ENCODE measurements around the gene TRIP13. TPM values are rescaled to one million over a fixed set of nuclear protein-coding genes. Genes with fewer than 3 reads are reported as not detected.

Gene TRIP13
- total RNA-seq, 2 experiments from 2014 or later: 26.6 to 28.8 TPM

DNA sequence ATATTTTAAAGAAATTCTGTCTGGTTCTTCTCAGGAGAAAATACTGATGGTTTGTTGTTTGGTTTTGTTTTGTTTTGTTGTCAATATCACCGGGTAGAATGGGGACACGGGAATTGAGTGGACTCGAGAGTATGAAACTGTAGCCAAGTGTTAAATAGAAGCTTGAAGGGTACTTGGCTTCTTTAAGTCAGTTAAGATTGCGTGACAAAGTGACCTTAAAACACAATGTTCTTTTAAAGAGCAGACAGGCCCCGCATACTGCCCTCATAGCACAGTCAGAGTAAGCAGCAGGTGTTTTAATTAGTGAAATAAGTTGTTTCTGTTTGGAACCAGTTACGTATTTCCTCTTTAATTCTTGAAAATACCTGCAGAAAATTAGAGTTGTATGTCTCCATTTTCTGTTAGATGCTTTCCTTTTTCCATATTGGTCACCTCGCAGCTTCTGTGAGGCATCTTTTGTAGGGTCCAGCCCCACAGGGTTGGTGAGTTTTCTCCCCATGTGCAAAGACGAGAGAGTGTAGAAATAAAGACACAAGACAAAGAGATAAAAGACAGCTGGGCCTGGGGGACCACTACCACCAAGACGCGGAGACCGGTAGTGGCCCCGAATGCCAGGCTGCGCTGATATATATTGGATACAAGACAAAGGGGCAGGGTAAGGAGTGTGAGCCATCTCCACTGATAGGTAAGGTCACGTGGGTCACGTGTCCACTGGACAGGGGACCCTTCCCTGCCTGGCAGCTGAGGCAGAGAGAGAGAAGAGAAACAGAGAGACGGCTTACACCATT lies 9.6 kb downstream of the TRIP13 start:
- ChIA-PET CTCF (interaction anchor here (0.6 to 2.9 kb wide), 2 partner anchors 10 to 646 kb away, joined by 6 to 16 read pairs; partner anchors contain the start of genes BRD9 and TRIP13), POLR2A (interaction anchor here (1.2 to 1.3 kb wide), 2 partner anchors 9 to 10 kb away, joined by 4 to 5 read pairs; partner anchors contain the start of genes BRD9 and TRIP13)
- Mint-ChIP-seq H3K36me3 (ENCODE audit: low read depth) (peaks cover 27% of the 10 kb centered on the region), H3K9me3 (no peaks in the 10 kb centered on the region), H3K27me3 (no peaks in the 10 kb centered on the region), H3K27ac (no peak overlapping the region), H3K4me3 (no peak overlapping the region), H3K4me1 (no peaks in the 10 kb centered on the region)
- no peak for DNase-seq

DNA sequence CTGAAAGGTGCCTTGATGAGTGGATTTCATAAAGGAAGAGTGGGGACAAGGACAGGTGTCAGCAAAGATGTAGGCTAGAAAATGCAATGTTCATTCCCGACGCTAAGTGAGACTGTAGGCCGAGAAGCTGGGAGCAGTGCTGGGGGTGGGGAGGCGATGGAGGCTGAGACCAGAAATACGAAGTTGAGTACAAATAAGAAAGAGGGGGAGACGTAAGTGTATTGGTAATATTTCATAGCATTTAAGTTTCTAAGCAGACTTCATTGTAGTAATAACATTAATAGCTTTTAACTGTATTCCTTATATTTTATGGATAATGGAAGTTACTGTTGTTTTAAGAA lies 11.0 kb downstream of the TRIP13 start:
- H3K4me1 Mint-ChIP-seq: no peaks in the 10 kb centered on the region
- H3K36me3 Mint-ChIP-seq (ENCODE audit: low read depth): peaks cover 31% of the 10 kb centered on the region
- no peaks in the 10 kb centered on the region for H3K9me3 Mint-ChIP-seq
- no peak for DNase-seq
- ChIA-PET CTCF (no interaction called here), POLR2A (no interaction called here)
- no peaks in the 10 kb centered on the region for H3K27me3 Mint-ChIP-seq
- no peak overlapping the region for H3K27ac Mint-ChIP-seq
- H3K4me3 Mint-ChIP-seq: no peak overlapping the region

DNA sequence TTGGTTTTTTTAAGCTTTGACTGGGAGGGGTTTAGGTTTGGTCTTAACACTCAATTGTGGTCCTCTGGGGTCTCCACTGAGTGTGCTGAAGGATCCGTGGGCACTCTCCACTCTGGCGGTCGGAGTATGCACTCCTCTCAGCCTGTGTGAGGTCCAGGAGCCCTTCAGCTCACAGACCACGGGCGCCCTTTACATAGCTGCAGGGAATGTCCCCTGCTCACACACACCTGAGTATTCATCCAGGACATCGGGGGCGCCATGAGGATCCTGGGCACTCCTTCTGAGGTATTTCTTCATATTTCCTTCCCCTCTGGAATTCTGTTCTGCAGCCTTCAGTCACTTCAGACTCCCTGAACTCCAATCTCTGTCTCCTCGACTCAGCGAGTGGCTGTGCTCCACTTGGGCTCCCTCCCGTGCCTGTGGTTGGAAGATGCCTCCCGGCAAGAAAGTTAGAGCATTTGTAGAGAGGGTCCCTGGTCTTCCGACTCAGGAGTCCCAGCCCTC lies 12.5 kb downstream of the TRIP13 start:
- H3K27ac Mint-ChIP-seq: peak overlapping the region; percentile 7
- no peaks in the 10 kb centered on the region for H3K4me1 Mint-ChIP-seq
- CTCF ChIA-PET: interaction anchor here (1.3 kb wide), 1 partner anchor 19 kb away, joined by 4 read pairs; no protein-coding TSS in a partner anchor
- no peaks in the 10 kb centered on the region for H3K27me3 Mint-ChIP-seq
- POLR2A ChIA-PET: no interaction called here
- DNase-seq: no peak
- H3K36me3 Mint-ChIP-seq (ENCODE audit: low read depth): peaks cover 31% of the 10 kb centered on the region
- H3K4me3 Mint-ChIP-seq: no peak overlapping the region
- no peaks in the 10 kb centered on the region for H3K9me3 Mint-ChIP-seq

DNA sequence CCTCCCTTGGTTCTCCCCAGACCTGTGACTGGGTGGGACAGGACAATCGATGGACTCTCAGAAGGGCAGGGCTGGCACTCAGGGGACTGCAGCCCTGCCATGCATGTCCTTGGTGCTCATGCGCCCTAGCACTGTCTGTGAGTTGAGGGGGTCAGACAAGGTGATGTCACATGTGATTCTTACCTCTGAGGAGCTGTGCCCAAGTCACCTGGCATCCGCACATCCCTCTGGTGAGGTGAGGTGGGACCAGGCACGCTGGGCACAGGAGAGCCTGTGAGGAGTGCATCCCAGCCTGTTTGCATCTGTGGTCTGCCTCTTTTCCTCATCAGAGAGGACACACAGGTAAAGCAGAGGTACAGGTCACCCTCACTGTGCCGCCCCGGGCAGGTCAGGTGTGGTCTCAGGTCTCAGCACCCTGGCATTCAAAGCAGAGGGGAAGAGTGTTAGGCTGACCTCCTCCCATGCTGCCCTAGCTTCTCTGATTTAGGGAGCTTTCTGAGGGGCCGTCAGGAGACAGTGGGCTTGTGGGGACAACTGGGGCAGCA lies 14.8 kb downstream of the TRIP13 start:
- peaks cover 4% of the 10 kb centered on the region for H3K4me1 Mint-ChIP-seq

DNA sequence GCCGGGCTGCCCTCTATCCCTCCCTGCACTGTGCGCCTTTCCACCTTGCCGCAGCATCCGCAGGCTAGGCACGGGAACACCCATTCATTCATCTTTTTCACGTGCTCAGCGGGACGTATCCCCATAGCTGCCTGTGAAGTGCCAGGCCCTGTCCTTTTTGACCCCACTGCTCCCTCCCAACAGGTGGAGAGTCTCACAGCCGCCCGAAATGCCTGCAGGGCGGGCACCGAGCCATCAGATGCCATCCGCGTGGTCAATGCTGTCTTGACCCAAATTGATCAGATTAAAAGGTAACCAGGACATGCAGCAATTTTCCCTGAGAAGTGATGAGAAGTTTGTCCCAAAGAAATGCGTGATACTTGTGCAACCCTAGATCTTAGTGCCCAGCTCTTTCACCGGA lies 15.5 kb downstream of the TRIP13 start:
- H3K4me3 Mint-ChIP-seq: no peak overlapping the region
- H3K36me3 Mint-ChIP-seq (ENCODE audit: low read depth): peaks cover 39% of the 10 kb centered on the region
- DNase-seq: no peak
- peaks cover 12% of the 10 kb centered on the region for H3K4me1 Mint-ChIP-seq
- H3K9me3 Mint-ChIP-seq: no peaks in the 10 kb centered on the region
- ChIA-PET POLR2A (interaction anchor here (0.8 kb wide), 1 partner anchor 15 kb away, joined by 4 read pairs; the partner anchor contains the start of genes BRD9 and TRIP13), CTCF (interaction anchor here (1.1 kb wide), 1 partner anchor 16 kb away, joined by 4 read pairs; no protein-coding TSS in a partner anchor)
- H3K27ac Mint-ChIP-seq: no peak overlapping the region
- no peaks in the 10 kb centered on the region for H3K27me3 Mint-ChIP-seq

More for the DNA sequence above, 14.8 kb downstream of the TRIP13 start:
- Mint-ChIP-seq H3K27ac (no peak overlapping the region), H3K36me3 (ENCODE audit: low read depth) (peaks cover 36% of the 10 kb centered on the region), H3K4me3 (no peak overlapping the region), H3K27me3 (no peaks in the 10 kb centered on the region), H3K9me3 (no peaks in the 10 kb centered on the region)
- POLR2A ChIA-PET: interaction anchor here (0.8 kb wide), 1 partner anchor 15 kb away, joined by 4 read pairs; the partner anchor contains the start of genes BRD9 and TRIP13
- CTCF ChIA-PET: interaction anchor here (1.1 kb wide), 1 partner anchor 16 kb away, joined by 4 read pairs; no protein-coding TSS in a partner anchor
- DNase-seq: no peak

DNA sequence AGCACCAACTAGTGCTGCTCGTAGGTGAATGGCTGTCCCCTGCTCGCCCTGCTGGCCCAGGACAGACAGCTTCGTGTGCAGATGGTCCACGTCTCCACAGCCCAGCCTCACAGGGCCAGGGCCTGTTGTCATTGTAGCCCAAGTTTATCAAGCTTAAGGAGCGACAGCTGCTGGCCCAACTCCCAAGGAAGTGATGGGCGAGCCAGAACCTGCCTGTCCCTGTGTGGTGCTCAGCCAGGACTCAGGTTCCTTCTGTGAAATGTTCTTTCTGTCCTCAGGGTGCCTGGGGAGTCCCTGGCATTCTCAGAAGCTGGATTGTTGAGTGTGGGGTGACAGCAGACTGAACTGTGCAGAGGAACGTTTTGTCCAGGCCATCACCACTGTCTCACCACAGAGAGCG lies 16.4 kb downstream of the TRIP13 start:
- ChIA-PET CTCF (no interaction called here), POLR2A (no interaction called here)
- H3K27me3 Mint-ChIP-seq: no peaks in the 10 kb centered on the region
- peaks cover 43% of the 10 kb centered on the region for H3K36me3 Mint-ChIP-seq (ENCODE audit: low read depth)
- no peak overlapping the region for H3K4me3 Mint-ChIP-seq
- DNase-seq: no peak
- no peaks in the 10 kb centered on the region for H3K9me3 Mint-ChIP-seq
- H3K4me1 Mint-ChIP-seq: peaks cover 12% of the 10 kb centered on the region
- no peak overlapping the region for H3K27ac Mint-ChIP-seq

DNA sequence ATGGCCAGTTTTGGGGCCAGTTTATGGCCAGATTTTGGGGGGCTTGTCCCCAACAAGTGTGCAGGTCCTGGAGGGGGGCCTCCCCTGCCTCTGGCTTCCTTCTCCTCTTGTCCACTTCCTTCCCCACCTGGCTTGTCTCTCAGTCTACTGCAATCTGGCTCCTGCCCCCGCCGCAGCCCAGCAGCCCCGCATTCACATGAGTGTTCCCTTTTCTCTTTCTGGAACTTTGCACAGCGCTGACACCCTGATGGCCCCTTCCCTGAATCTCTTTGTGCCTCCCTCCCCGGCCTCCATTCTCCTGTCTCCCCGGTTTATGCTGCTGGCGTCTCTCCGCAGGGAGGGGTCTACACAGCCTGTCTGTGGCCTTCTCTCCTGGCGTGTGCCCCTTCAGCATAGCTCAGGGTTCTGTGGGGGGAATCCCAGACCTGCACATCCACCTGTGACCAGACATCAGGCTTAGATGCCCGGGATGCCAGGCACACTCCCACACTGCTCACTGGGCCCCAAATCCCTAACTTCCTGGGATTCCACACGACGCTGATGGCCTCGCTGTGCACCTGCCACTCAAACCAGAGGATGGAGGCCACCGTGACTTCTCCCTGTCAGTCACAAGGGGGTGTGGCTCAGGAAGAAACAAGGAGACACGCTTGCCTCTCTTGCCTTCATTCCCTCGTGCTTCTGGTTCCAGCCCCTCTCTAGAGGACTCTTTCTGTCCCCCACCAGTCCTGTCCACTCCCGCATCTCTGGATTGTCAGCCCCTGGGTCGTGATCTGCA lies 17.5 kb downstream of the TRIP13 start:
- H3K9me3 Mint-ChIP-seq: no peaks in the 10 kb centered on the region
- peaks cover 43% of the 10 kb centered on the region for H3K36me3 Mint-ChIP-seq (ENCODE audit: low read depth)
- peaks cover 12% of the 10 kb centered on the region for H3K4me1 Mint-ChIP-seq
- no peak overlapping the region for H3K4me3 Mint-ChIP-seq
- ChIA-PET CTCF (no interaction called here), POLR2A (no interaction called here)
- no peaks in the 10 kb centered on the region for H3K27me3 Mint-ChIP-seq
- no peak for DNase-seq
- no peak overlapping the region for H3K27ac Mint-ChIP-seq

DNA sequence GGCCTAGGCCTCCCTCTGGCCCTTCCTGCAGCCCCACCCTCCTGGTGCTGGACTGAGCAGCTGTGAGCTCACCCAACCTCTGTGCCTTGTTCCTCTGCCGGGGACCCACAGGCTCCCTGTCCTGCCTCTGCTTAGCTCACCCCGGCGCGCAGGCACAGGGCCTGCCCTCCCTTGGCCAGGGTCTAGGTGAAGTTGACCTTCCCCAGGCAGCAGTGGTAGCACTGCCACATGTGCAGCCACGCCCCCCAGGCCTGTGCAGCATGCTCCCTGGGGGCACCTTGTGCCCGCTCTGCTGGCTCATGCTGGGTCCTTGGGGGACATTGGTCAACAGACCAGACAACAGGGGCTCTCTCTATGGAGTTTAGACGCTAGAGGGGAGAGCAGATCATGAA lies 18.1 kb downstream of the TRIP13 start:
- ChIA-PET CTCF (no interaction called here), POLR2A (no interaction called here)
- Mint-ChIP-seq H3K27ac (no peak overlapping the region), H3K4me3 (no peak overlapping the region), H3K27me3 (no peaks in the 10 kb centered on the region), H3K36me3 (ENCODE audit: low read depth) (peaks cover 42% of the 10 kb centered on the region), H3K4me1 (peaks cover 12% of the 10 kb centered on the region), H3K9me3 (no peaks in the 10 kb centered on the region)
- DNase-seq: no peak

DNA sequence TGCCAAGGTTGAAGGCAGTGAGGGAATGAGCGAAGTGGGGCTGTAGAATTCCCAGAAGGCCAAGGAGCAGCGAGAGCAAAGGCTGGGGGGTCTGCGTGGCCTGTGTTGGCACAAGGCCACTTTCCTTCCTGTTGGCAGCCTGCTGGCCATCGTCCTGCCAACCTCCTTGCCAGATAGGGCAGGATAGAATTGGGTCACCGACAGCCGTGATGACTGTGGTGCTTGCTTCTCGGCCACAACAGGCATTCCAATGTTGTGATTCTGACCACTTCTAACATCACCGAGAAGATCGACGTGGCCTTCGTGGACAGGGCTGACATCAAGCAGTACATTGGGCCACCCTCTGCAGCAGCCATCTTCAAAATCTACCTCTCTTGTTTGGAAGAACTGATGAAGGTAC lies 18.9 kb downstream of the TRIP13 start:
- H3K9me3 Mint-ChIP-seq: no peaks in the 10 kb centered on the region
- peak overlapping the region; percentile 71 for H3K27ac Mint-ChIP-seq
- ChIA-PET POLR2A (interaction anchor here (0.9 kb wide), 1 partner anchor 19 kb away, joined by 4 read pairs; the partner anchor contains the start of genes BRD9 and TRIP13), CTCF (interaction anchor here (0.6 kb wide), 1 partner anchor 10 kb away, joined by 3 read pairs; no protein-coding TSS in a partner anchor)
- no peak for DNase-seq
- H3K36me3 Mint-ChIP-seq (ENCODE audit: low read depth): peaks cover 41% of the 10 kb centered on the region
- no peaks in the 10 kb centered on the region for H3K27me3 Mint-ChIP-seq
- H3K4me1 Mint-ChIP-seq: peaks cover 12% of the 10 kb centered on the region
- no peak overlapping the region for H3K4me3 Mint-ChIP-seq

DNA sequence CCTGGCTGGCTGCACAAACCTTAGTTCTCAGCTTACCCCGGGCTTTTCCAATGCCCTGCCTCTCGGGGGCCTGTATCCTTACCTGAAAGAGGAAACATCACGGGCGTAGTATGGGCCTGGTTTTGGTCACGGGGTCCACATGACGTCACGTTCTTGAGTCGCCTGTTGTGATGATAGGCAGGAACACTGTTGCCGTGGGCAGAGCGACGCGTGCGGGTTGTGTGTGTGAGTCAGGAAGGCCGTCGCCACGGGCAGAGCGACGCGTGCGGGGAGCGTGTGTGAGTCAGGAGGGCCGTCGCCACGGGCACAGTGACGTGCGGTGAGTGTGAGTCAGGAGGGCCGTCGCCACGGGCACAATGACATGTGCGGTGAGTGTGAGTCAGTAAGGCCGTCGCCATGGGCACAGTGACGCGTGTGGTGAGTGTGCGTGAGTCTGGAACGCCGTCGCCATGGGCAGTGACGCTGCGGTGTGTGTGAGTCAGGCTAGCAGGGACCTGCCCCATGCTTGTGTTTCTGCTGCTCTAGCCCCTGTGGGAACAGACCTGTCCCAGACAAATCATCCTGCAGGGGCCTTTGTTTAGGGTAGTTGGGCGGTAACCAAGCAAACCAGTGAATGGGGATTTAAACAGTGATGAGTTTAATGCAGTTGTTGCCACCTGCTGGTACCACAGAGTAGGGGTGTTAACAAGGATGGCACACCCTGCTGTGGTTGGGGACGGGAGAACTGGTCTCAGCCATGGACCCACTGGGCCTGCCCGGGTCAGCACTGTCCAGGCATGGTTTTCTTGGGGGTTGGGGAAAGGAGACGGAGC lies 19.8 kb downstream of the TRIP13 start:
- H3K27me3 Mint-ChIP-seq: no peaks in the 10 kb centered on the region
- peaks cover 12% of the 10 kb centered on the region for H3K4me1 Mint-ChIP-seq
- H3K36me3 Mint-ChIP-seq (ENCODE audit: low read depth): peaks cover 38% of the 10 kb centered on the region
- peak; percentile 79 for DNase-seq
- ChIA-PET POLR2A (no interaction called here), CTCF (no interaction called here)
- no peaks in the 10 kb centered on the region for H3K9me3 Mint-ChIP-seq
- peak overlapping the region; percentile 71 for H3K27ac Mint-ChIP-seq
- no peak overlapping the region for H3K4me3 Mint-ChIP-seq

DNA sequence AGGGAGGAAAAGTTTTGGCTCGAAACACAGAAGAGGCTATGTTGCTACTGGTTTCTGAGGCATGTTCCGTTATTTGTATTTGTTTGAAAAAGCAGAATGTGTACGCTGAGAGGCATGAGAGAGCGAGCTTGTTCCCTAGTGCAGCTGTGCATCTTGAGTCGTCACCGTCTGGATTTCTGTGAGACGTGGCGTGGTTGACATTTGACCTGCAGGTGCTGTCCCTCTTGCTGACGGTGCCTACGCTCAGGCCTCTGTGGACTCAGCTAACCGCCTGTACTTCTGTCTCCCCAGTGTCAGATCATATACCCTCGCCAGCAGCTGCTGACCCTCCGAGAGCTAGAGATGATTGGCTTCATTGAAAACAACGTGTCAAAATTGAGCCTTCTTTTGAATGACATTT lies 21.5 kb downstream of the TRIP13 start:
- ChIA-PET POLR2A (no interaction called here), CTCF (interaction anchor here (0.8 kb wide), 1 partner anchor 10 kb away, joined by 3 read pairs; no protein-coding TSS in a partner anchor)
- DNase-seq: no peak
- H3K4me1 Mint-ChIP-seq: peaks cover 12% of the 10 kb centered on the region
- no peaks in the 10 kb centered on the region for H3K9me3 Mint-ChIP-seq
- no peaks in the 10 kb centered on the region for H3K27me3 Mint-ChIP-seq
- peak overlapping the region; percentile 32 for H3K27ac Mint-ChIP-seq
- H3K36me3 Mint-ChIP-seq (ENCODE audit: low read depth): peaks cover 34% of the 10 kb centered on the region
- H3K4me3 Mint-ChIP-seq: no peak overlapping the region

DNA sequence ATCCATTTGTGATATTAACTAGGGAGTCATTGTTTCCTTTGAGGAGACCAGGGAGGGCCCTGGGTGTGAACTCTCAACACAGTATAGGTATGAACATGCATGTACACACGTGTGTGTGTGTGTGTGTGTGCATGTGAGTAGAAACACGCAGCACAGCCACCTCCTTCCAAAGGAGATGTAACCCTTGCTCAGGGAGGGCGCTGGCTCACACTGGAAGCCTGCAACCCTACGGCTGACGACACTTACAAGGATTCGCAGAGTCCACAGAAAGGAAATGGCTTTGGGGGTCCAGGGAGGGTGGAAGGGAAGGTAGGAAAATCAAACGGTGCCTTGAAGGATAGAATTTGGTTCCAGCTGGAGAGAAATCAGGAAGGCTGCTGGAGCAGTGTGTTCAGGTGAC lies 21.9 kb downstream of the TRIP13 start:
- Mint-ChIP-seq H3K4me1 (peaks cover 12% of the 10 kb centered on the region), H3K27ac (no peak overlapping the region), H3K4me3 (no peak overlapping the region), H3K27me3 (no peaks in the 10 kb centered on the region), H3K9me3 (no peaks in the 10 kb centered on the region), H3K36me3 (ENCODE audit: low read depth) (peaks cover 34% of the 10 kb centered on the region)
- POLR2A ChIA-PET: no interaction called here
- CTCF ChIA-PET: interaction anchor here (0.8 kb wide), 1 partner anchor 9 kb away, joined by 3 read pairs; no protein-coding TSS in a partner anchor
- no peak for DNase-seq
